Measurements from ENCODE around the gene BCS1L.

The BCS1L gene

GRCh38 chr2:218662827-218663226 is 3.3 kb downstream of the BCS1L start:
- DNase-seq = no peak

GRCh38 chr2:218663901-218664300 is 4.4 kb downstream of the BCS1L start:
- no peak for DNase-seq

DNA sequence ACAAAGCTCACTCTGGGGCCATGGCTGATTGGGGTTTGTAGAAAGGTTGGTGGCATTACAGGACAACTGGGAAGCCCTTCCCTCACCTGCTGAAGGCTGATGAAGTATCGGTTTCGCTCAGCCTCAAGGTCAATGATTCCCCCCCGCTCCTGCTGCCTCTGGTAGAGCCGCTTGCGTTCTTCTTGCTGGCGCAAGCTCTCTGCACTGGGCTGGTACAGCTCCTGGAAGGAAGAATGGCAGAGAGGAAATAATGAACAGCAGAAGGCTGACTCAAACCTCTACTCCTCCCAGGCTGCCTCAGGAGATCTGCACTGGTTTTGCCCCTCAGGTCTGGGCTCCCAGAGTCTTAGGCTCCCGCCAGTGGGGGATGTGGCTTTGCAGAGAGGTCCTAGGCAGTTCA is 5.2 kb downstream of the BCS1L start:
- no peak for DNase-seq

DNA sequence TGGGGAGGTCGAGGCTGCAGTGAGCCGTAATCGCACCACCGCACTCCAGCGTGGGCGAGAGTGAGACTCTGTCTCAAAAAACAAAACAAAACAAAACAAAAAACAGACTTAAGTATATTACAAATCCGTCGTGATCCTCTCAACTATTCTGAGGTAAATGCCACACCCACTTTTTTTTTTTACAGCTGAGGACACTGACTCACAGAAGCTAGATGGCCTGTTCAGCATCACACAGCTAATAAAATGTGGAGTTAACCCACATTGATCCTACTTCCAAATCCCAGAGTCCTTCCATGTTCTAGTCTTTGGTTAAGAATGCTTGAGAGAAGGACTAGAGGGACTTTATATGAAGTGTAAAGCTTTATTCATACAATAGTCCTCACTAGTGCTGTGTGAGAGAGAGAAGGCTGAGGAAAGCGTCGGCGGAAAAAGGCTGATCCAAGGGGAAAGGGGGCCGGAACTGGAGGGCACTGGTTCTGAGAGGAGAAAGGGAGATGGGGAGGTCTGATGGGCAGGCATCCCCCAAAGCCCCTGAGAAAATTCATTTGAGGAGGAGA is 11.7 kb downstream of the BCS1L start:
- DNase-seq = no peak

DNA sequence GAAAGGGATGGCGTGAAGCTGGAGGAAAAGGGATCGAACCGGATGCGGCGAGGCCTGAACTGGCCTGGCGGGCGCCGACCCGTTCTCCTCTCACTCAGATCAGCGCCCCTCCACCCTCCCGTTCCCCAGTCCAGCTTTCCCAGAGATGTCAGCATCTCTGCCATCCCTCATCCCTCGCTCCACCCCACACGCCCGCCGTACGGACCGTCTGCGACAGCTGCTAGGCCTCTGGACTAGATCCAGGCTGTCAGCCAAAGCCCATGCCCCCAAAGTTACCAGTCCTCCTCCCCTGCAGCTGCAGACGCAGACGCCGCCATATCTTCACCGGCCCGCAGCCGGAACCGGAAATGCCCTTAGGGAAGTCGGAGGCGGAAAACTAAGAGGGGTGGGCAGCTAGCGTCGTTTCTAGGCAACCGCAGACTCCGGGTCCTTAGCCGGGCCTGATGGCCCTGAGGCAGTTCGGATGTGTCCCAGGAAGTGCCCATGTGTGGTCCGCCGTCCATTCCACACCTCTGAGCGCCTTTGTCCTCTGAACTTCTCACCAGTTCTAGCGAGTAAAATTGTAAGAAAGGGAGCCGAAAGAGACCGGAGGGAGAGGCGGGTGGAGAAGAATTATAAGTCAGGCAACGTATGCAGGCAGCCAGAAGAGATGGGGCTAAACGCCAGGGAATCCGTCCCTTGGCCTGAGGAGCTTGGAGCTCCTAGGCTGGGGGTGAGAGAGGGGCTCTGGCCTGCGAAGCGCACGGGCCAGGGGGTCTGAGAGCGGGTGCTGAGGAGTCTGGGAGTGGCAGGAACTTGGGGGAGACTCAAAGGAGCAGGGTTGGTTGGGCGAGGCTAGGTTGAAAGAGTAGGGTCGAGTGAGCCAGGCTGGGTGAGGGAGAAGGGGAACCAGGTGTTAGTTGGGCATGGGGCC is 12.4 kb downstream of the BCS1L start, which contains the start of the genes RNF25 and STK36:
Gene RNF25, minus strand, starts transcription at position 349 of the 913 bp plus-strand sequence. Its CDS starts 32 bp downstream, at position 317.
Gene STK36, plus strand, starts transcription at position 433 of the 913 bp plus-strand sequence. CDS start 744 bp downstream, outside the sequence.
- peak; percentile 89 for DNase-seq

DNA sequence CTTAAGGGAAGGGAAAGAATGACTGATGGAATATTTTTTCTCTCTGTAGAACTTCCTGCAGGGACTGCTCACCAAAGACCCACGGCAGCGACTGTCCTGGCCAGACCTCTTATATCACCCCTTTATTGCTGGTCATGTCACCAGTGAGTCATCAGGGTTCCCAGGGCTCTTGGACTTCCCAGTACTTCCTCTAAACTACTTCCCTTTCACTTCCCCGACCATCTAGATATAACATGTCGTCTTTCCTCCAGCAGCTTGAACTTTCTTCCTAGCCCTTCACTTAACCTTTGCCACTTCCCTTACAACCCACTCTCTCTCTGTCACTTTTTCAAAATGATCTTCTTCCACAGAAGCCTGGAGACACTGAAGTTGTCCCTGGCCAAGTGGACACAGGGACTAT is 19.6 kb downstream of the BCS1L start:
- DNase-seq = no peak

- no peak for DNase-seq
Observed at GRCh38 chr2:218680061-218680460, 20.6 kb downstream of the BCS1L start.

- peak; percentile 18 for DNase-seq
Observed at GRCh38 chr2:218687400-218688060, 28.0 kb downstream of the BCS1L start.

DNA sequence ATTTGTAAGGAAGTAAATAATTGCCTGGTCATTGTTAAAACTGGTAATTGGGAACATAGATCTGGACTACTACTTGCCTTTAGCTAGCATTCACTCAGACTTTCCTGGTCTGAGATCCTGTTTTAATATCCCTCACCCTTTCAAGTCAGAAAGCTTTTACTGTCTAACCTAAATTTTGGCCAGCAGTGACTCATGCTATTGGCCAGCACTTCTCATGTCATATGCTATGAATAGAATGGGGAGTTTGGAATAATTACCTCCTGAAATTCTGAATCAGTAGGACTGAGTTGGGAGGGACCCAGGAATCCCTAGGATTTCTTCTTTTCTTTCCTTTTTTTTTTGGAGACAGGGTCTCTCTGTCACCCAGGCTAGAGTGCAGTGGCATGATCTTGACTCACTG is 31.8 kb downstream of the BCS1L start:
- DNase-seq = no peak

- no peak for DNase-seq
Observed at GRCh38 chr2:218694405-218695145, 35.1 kb downstream of the BCS1L start.

- no peak for DNase-seq
Observed at GRCh38 chr2:218698885-218699284, 39.4 kb downstream of the BCS1L start.

- no peak for DNase-seq
Observed at GRCh38 chr2:218701806-218702205, 42.3 kb downstream of the BCS1L start.

DNA sequence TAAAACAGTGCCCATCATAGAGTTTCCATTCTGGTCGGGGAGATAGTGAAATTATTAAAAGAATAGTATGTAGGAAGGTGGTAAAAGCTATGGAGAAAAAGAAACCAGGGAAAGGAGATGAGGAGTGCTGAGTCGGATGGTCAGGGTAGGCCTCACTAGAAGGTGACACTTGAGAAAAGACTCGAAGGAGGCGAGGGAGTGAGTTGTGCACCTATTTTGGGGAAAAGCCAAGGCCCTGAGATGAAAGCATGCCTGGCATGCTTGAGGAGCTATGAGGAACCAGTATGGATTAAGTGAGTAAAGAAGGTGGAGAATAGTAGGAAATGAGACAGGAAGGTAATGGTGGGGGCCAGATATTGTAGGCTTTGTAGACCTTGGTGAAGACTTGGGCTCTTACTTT is 43.9 kb downstream of the BCS1L start:
- no peak for DNase-seq

- DNase-seq = no peak
Observed at GRCh38 chr2:218708086-218708485, 48.6 kb downstream of the BCS1L start.

- DNase-seq = no peak
Observed at GRCh38 chr2:218709908-218710307, 50.4 kb downstream of the BCS1L start.

DNA sequence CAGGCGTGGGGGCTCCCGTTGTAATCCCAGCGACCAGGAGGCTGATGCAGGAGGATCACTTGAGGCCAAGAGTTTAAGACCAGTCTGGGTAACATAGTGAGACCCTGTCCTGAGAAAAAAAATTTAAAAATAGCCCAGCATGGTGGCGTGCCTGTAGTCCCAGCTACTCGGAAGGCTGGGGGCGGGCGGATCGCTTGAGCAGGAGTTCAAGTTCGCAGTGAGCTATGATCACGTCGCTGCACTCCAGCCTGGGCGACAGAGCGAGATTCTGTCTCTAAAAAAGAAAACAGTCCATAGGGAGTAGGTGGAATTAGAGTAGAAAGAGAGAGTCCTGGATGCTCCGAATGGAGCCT is 50.8 kb downstream of the BCS1L start:
- DNase-seq = no peak

GRCh38 chr2:218710687-218711549 is 51.4 kb downstream of the BCS1L start, which contains the start of gene TTLL4:
TSS of gene TTLL4 (plus strand) at chr2:218710835. CDS start at chr2:218737677, 26,842 bp downstream.
- peak; percentile 93 for DNase-seq

GRCh38 chr2:218711550-218711929 is 52.1 kb downstream of the BCS1L start:
- DNase-seq = no peak

All from NCI-H510A (cell line).